ENCODE results near the gene NFKBIE. TPM values are rescaled to one million over a fixed set of nuclear protein-coding genes. Genes with fewer than 3 reads are reported as not detected.

NFKBIE gene
- total and polyA plus RNA-seq, 9 of the 15 experiments (the other 6 are each of a cell fraction or from before 2014, with no cell fraction given): 2.1 to 16.4 (median 11.7) TPM

- TF ChIP-seq CHD1 (IDR thresholded peaks at IDR 0.05; ENCODE audit: low read length) (peak; percentile 39), PML (IDR thresholded peaks at IDR 0.05; ENCODE audit: low read length) (0 out of 2 replicates have a peak, but pooled peaks have one; percentile 19), FOXO4 (CRISPR knock-in tag; IDR thresholded peaks at IDR 0.05) (no peak), RAD21 (CRISPR knock-in tag; conservative IDR thresholded peaks at IDR 0.05 in 1 of 2, IDR thresholded peaks at IDR 0.05 in 1 of 2) (no peak), MAFK (IDR thresholded peaks at IDR 0.05; ENCODE audit: low read length) (no peak), U2AF2 (optimal IDR thresholded peaks at IDR 0.05; ENCODE audit: low read depth, low read length) (no peak), HDAC2 (IDR thresholded peaks at IDR 0.05) (no peak; the same call in 1 of the 2 replicates), ZBTB2 (IDR thresholded peaks at IDR 0.05) (no peak), BACH1 (tag; IDR thresholded peaks at IDR 0.05) (no peak), SRSF7 (optimal IDR thresholded peaks at IDR 0.05; ENCODE audit: low read depth, low read length) (peak; percentile 40), POLR2AphosphoS2 (IDR thresholded peaks at IDR 0.05; ENCODE audit: low read length) (no peak), HSF4 (CRISPR knock-in tag; IDR thresholded peaks at IDR 0.05; ENCODE audit: borderline replicate concordance) (no peak), ZNF583 (CRISPR knock-in tag; IDR thresholded peaks at IDR 0.05) (no peak), MLX (CRISPR knock-in tag; conservative IDR thresholded peaks at IDR 0.05) (0 out of 4 replicates have a peak, but pooled peaks of 1 of the 2 experiments have one; percentile 52), CLOCK (CRISPR knock-in tag; IDR thresholded peaks at IDR 0.05; ENCODE audit: borderline replicate concordance) (no peak), ZNF41 (CRISPR knock-in tag; conservative IDR thresholded peaks at IDR 0.05) (no peak), ZNF197 (CRISPR knock-in tag; IDR thresholded peaks at IDR 0.05; ENCODE audit: low read depth) (no peak), TBP (optimal IDR thresholded peaks at IDR 0.05; ENCODE audit: low read depth, low read length) (peak; percentile 75), NCOA2 (IDR thresholded peaks at IDR 0.05; ENCODE audit: partially characterized antibody in 2 of 2) (no peak), GATAD2A (IDR thresholded peaks at IDR 0.05) (no peak), FOXA3 (CRISPR knock-in tag; conservative IDR thresholded peaks at IDR 0.05 in 1 of 2, IDR thresholded peaks at IDR 0.05 in 1 of 2) (peak in 1 of 2 experiments; percentile 74; a peak in 1 of 4 replicates), ZNF445 (CRISPR knock-in tag; IDR thresholded peaks at IDR 0.05; ENCODE audit: low read depth) (no peak), U2AF1 (optimal IDR thresholded peaks at IDR 0.05; ENCODE audit: low read depth, low read length) (no peak)
Observed at GRCh38 chr6:44223319-44224028, 41.9 kb downstream of the NFKBIE start, which contains the start of gene SLC29A1 (continued).
